HG03103 (cell line): ENCODE data around the gene NCOA4.
"Not testable (repeated sequence)": the region's sequence is repeated elsewhere in the genome, so short reads cannot be mapped to it uniquely, and the experiment has no call there.

ENCODE experiments used
- ATAC-seq: cut with Tn5 transposase; IDR thresholded peaks from one replicate; pipeline ENCODE4 v1.9.1; 2021; ENCODE audit warnings: low read depth; ENCODE audit not compliant: unreplicated experiment

Gene NCOA4

GRCh38 chr10:45997994-45998763 is 32.2 kb downstream of the NCOA4 start:
- no peak for ATAC-seq

- no peak for ATAC-seq
These were observed 32.9 kb downstream of the NCOA4 start for GRCh38 chr10:45997557-45997956.

GRCh38 chr10:45985590-45985989 is 44.8 kb downstream of the NCOA4 start:
- ATAC-seq = not testable (repeated sequence)

DNA sequence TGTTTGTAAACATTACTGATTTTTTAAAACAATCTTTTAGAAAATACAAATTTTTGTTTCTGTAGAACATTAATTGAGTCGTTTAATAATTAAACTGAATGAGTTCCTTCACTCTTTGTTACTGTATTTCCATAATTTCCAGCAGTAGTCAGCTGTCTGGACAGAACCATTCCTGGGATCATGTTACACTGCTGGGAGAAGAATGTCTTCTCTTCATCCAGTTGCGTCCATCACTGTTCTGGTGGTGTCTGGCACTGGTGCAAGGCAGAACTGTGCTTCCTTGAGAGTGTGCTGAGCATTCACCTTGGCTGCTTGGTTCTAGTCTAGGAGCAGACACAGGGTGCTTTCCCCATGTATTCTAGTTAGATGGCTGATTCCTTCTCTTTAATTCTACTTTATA is 46.0 kb downstream of the NCOA4 start:
- not testable (repeated sequence) for ATAC-seq

DNA sequence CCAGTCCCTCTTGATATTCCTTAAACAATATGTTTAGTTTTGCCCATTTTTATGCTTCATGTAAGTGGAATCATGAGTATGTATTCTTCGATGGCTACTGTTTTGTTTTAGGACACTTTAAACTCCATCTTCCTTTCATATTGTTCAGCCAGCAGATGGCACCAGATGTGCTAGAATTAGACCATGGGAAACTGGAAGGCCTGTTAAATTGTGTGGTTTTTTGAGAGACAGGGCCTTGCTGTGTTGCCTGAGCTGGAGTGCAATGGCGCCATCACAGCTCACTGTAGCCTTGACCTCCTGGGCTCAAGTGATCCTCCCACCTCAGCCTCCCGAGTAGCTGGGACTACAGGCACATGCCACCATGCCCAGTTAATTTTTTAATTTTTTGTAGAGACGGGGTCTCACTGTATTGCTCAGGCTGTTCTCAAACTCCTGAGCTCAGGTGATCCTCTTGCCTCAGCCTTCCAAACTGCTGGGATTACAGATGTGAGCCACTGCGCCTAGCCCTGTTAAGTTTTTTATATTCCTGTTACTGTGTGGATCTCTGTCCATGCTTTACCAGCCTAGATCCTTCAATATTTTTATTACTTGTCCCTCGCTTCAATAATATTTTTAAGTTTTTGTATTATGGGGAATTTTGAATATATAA is 46.8 kb downstream of the NCOA4 start:
- ATAC-seq = peak; percentile 59

DNA sequence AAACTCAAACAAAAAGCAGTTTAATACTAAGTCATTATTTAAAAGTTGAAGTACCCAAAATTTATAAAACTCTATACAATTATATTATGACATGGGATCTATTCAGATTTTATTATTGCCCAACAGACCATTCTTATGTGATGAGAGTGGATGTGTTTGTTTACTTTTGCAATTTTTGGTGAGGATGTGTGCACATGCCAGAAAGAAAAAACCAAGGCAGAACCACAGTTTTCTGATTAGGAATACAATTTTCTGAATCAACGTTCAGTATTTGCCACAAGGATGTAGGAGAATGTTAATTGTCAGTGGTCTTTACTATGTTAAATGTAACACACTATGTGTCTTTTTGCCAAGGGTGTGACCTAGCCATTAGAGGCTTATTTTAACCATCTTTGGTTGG is 49.1 kb downstream of the NCOA4 start:
- ATAC-seq = not testable (repeated sequence)

DNA sequence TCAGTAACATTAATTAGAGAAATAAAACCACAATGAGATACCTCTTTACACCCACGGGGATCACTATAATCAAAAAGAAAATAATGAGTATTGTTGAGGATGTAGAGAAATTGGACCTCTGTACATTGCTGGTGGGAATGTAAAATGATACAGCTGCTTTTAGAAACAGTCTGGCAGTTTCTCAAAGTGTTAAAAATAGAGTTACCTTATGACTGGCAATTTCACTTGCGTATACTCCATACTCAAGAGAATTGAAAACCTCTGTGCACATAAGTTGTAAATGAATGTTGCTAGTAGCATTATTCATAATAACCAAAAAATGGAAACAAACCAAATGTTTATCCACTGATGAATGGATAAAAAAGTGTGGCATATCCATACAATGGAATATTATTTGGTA is 51.9 kb downstream of the NCOA4 start:
- ATAC-seq = peak; percentile 67

DNA sequence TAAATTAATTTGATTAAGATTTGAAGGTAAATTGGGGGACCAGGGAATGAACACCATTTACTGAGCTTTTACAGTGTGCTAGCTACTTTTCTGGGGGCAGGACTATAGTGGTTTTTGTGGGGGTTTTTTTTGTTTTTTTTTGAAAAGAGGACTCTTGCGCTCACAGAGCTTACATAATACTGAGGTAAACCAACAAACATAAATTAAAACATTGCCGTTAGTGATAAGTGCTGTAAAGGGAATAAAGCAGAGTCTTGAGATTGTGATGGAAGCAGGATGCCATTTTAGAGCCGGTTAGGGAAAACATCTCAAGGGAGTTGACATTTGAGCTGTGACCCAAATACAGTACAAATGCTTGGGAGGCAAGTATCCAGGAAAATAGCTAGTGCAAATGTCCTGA is 56.4 kb downstream of the NCOA4 start:
- not testable (repeated sequence) for ATAC-seq

- ATAC-seq = not testable (repeated sequence)
These were observed 57.6 kb downstream of the NCOA4 start for GRCh38 chr10:45972813-45973169.

DNA sequence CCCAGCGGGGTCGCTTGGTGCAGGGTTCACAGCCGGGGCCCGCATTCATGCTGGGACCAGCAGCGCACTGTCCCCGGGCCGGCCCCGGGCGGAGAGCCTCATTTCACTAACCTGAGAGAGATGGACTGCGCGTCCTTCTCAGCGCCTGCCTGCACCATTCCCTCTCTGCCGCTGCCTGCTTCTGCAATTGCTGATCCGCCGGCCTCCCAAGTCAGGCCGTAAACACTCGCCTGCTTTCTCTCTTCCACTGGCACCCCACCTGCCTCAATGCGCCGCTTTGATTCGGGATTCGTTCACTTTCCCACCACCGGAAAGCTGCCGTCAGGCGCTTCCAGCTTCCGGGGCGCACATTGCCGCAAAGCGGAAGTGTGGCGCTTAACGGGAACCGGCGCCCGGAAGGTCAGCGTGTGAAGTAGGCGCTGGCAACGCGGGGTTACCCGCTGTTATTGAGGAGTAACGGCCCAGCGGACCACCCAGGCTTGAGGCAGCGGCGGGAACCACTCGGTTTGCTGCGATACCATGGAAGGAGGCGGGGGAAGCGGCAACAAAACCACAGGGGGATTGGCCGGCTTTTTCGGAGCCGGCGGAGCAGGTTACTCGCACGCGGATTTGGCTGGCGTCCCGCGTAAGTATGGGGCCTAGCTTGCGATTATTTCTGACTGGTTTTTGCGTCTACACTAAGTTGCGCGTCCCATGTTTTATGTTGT is 58.2 kb downstream of the NCOA4 start, which contains the start of gene TIMM23:
TSS of gene TIMM23 (plus strand) at position 384 of the 707 bp plus-strand sequence. CDS start at position 520, 136 bp downstream.
- not testable (repeated sequence) for ATAC-seq

GRCh38 chr10:45971742-45972105 is 58.7 kb downstream of the NCOA4 start:
- not testable (repeated sequence) for ATAC-seq

DNA sequence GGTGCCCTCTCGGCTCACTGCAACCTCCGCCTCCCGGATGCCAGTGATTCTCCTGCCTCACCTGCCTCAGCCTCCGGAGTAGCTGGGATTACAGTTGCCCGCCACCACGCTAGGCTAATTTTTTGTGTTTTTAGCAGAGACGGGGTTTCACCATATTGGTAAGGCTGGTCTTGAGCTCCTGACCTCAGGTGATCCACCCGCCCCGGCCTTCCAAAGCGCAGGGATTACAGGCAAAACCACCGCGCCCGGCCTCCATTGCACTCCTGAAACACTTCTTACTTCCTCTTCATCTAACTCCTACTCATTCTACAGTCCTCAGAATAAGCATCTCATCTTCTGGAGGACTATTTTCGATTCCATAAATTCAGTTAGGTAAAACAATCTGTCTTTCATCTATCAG is 59.4 kb downstream of the NCOA4 start:
- not testable (repeated sequence) for ATAC-seq

DNA sequence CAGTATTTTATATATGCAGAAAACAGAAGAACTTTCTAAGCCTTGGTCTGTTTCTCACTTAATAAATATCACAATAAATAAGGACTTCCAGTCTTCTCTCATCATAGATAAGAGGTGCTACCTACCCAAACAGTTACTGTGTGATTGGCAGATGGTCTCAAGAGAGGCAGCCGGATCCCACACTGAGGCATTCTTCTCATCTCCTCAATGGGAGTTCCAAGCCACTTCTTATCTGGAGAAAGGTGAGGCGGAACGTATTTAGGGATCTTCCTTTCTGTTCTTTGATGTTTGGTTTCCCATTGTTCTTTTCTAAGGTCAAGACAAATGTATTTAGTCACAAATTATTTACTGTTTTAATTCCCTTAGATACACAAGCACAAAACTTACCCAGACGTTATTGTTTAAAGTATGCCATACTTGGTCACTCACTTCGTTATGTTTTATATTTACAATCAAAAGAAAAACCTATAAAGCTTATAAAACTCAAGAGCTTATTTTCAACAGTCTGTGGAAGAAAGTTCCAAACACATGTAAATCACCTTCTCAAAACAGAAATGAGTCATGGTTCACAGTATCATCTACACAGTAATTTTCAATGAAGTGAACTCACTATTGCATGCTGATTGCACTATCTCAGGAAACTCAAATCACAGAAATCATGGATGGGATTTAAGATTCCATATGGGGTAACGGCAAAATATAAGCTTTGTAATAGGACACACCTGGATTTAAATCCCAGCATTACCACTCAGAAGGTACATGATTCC is 67.6 kb downstream of the NCOA4 start:
- not testable (repeated sequence) for ATAC-seq

- not testable (repeated sequence) for ATAC-seq
These were observed 72.5 kb downstream of the NCOA4 start for GRCh38 chr10:45957928-45958327.

DNA sequence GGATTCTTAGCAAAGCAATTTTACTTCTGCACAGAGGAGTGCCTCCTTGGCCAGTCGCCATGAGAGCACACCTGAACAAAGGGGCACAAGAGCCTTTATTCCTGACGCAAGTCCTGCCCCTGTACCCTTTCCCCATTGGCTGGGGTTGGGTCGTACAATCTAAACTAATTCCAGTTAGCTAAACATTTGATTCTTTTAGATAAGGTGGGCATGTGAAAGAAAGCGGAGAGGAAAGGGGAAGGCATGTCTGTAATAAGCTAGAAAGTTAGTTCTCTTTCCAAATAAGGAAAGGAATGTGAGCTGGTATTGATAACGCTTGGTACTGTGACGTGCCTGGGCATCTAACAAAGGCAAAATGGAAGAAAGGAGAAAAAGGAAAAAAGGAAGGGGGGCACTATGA is 73.8 kb downstream of the NCOA4 start:
- not testable (repeated sequence) for ATAC-seq
